B cell (primary cell): ENCODE data around the gene METRNL.
"Not testable (repeated sequence)": the region's sequence is repeated elsewhere in the genome, so short reads cannot be mapped to it uniquely, and the experiment has no call there.

Experiments used
- EZH2 ChIP-seq: IDR thresholded peaks from 2 replicates; pipeline ENCODE4 v1.6.1; 2012; ENCODE audit warnings: borderline replicate concordance, low read depth, mild to moderate bottlenecking, moderate library complexity, low read length; ENCODE audit not compliant: insufficient read depth, poor library complexity, severe bottlenecking
- TF ChIP-seq, protein P1 (sequence below): fragments of 200-600 bp; IDR thresholded peaks from one replicate; pipeline ENCODE4 v1.8.0; 2022; ENCODE audit warnings: antibody characterized with exemption, mild to moderate bottlenecking

DNA sequence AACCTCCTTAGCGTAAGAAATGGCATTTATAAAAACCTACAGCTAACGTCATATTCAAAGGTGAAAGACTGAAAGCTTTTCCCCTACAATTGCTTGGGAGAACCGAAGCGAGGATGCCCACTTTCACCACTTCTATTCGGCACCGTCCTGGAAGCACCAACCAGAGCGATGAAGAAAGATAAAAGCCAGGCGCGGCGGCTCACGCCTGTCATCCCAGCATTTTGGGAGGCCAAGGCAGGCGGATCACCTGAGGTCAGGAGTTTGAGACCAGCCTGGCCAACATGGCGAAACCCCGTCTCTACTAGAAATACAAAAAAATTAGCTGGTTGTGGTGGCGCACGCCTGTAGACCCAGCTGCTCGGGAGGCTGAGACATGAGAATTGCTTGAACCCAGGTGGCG, 34.9 kb upstream of the METRNL start:
- TF ChIP-seq, protein P1, sequence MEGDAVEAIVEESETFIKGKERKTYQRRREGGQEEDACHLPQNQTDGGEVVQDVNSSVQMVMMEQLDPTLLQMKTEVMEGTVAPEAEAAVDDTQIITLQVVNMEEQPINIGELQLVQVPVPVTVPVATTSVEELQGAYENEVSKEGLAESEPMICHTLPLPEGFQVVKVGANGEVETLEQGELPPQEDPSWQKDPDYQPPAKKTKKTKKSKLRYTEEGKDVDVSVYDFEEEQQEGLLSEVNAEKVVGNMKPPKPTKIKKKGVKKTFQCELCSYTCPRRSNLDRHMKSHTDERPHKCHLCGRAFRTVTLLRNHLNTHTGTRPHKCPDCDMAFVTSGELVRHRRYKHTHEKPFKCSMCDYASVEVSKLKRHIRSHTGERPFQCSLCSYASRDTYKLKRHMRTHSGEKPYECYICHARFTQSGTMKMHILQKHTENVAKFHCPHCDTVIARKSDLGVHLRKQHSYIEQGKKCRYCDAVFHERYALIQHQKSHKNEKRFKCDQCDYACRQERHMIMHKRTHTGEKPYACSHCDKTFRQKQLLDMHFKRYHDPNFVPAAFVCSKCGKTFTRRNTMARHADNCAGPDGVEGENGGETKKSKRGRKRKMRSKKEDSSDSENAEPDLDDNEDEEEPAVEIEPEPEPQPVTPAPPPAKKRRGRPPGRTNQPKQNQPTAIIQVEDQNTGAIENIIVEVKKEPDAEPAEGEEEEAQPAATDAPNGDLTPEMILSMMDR = not testable (repeated sequence)
- not testable (repeated sequence) for TF ChIP-seq EZH2
